GM13977 (cell line): ENCODE results near the gene ATP13A1.
A peak's percentile ranks its signal among the peaks of the same experiment; 100 is the strongest.

Experiments used
- DNase-seq: peaks from one replicate; pipeline ENCODE4 v3.0.0; 2012; ENCODE audit warnings: low spot score
- in situ Hi-C: fragments of 300-500 bp; cut with MboI; formaldehyde crosslinking; loops from one replicate; pipeline ENCODE4 v1.12.0; 2022; ENCODE audit warnings: low sequenced_read_pairs, low pct_unique_long_range_greater_than_20kb, mixed read lengths, inconsistent platforms; ENCODE audit not compliant: unreplicated experiment
- TF ChIP-seq, protein P1 (sequence below): IDR thresholded peaks from 2 replicates; pipeline ENCODE4 v1.5.1; 2012; ENCODE audit warnings: mild to moderate bottlenecking, control low read depth; ENCODE audit not compliant: insufficient read depth; ENCODE audit errors: extremely low read depth, missing control alignments

ATP13A1 gene

DNA sequence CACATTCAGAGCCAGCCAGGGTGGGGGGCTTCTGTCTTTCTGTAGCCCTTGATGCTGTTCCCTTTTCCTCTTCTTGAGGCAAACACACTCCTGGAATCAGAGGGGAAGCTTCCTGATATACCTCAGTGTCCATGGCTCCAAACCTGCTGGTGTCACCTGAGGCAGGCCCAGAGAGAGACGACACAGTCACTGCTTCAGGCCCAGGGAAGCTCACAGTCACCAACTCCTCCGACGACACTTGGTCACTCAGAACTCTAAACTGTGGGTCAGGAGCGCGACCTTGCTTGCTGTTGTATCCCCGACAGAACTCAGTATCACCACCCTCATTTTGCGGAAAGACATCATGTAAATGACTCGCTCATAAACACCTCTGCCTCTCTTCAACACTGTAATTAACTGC, 1.1 kb downstream of the ATP13A1 start:
- TF ChIP-seq, protein P1, sequence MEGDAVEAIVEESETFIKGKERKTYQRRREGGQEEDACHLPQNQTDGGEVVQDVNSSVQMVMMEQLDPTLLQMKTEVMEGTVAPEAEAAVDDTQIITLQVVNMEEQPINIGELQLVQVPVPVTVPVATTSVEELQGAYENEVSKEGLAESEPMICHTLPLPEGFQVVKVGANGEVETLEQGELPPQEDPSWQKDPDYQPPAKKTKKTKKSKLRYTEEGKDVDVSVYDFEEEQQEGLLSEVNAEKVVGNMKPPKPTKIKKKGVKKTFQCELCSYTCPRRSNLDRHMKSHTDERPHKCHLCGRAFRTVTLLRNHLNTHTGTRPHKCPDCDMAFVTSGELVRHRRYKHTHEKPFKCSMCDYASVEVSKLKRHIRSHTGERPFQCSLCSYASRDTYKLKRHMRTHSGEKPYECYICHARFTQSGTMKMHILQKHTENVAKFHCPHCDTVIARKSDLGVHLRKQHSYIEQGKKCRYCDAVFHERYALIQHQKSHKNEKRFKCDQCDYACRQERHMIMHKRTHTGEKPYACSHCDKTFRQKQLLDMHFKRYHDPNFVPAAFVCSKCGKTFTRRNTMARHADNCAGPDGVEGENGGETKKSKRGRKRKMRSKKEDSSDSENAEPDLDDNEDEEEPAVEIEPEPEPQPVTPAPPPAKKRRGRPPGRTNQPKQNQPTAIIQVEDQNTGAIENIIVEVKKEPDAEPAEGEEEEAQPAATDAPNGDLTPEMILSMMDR: no peak
- DNase-seq: no peak
- in situ Hi-C loops: no loop called here

DNA sequence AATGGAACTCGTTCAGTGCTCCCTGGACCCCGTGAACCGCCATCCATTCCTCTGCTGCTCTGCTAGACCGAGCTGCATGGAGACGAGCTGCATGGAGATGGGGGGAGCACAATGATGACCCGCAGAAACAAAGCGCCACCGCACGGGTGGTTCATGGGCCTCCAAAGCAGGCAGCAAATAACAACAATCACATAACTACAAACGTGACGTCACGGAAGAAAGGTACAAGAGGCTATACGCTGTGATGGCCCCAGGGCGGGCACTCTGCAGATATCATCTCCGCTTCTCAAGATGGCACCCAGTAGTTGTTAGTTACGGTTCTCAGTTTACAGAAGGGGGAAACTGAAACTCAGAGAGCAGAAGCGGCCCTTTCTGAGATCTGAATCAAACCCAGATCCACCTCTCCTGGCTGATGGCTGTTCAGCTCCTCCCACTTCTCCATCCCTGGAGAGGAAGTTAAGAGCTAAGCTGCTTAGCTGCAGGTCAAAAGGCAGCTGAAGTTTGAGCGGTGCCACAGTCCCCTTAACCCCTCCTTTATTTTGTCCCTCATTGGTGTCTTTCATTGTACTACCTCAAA, 1.7 kb downstream of the ATP13A1 start:
- DNase-seq: peak; percentile 79
- TF ChIP-seq, protein P1: no peak
- in situ Hi-C loops: no loop called here

DNA sequence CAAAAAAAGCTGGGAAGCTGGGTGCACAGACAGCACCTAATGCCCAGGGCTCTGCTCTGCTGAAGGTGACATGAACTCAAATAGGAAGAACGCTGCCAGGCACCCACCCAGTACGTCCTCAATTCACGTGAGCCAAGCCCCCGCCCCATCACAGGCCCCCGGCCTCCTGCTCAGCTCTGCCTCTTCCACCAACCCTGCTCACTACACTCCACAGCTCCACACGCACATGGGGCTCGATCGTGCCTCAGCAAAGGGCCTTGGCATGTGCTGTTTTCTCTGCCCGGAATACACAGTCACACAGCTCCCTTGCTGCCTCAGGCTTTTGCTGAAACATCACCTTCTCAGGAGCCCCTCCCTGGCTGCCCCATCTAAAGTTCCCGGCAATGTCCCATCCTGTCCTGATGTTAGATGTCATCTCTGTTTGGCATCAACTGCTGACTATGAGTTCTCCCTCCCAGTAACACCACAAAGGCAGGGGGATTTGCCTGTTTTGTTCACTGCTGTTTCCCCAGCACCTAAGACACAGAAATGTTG, 2.3 kb downstream of the ATP13A1 start:
- DNase-seq: no peak
- TF ChIP-seq, protein P1: no peak
- in situ Hi-C loops: no loop called here

DNA sequence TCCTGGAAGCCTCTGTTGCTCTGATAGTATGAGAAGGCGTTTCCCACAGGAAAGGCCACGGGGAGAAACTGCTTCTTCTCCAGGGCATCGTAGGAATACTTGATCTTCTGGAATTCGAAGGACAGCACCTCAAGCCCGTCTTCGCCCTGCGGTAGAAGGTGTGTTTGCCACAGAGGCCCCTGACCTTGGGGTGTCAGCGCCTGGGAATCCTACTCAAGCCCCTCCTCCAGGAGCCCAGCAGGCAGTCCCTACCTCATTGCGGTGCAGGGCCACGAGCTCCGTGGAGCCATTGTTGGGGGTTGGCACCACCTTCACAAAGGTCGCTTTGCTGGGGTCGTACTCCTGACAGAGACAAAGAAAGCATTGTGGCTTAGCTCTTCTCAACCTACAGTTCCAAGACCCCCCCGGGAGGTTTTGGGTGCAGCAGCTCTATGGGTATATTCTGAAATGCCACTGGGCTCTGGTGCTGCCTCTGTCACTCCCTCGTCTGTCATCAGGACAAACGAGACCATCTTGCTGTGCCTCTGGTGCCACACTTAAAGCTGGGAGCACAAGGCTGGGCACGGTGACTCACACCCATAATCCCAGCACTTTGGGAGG, 3.7 kb downstream of the ATP13A1 start:
- TF ChIP-seq, protein P1: no peak
- no peak for DNase-seq
- in situ Hi-C loops: no loop called here

DNA sequence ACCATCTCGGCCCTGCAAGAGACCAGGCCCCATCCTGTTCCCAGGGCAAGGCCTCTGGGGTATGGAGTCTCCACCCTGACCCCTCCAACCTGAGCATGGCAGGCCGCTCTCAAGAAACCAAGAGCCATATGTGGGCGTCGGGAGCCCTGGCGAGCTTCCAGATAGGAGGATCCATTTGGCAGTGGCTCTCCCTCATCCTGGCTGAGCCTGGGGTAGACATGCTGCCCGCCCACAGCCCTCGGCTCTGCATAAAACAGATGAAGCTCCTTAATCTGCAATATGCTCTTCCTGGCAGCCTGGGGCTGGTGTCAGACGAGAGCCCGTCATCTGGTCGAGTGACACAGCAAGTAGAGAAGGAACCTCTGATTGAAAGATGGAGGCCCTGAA, 6.1 kb downstream of the ATP13A1 start:
- in situ Hi-C loops: no loop called here
- no peak for DNase-seq
- TF ChIP-seq, protein P1: no peak

DNA sequence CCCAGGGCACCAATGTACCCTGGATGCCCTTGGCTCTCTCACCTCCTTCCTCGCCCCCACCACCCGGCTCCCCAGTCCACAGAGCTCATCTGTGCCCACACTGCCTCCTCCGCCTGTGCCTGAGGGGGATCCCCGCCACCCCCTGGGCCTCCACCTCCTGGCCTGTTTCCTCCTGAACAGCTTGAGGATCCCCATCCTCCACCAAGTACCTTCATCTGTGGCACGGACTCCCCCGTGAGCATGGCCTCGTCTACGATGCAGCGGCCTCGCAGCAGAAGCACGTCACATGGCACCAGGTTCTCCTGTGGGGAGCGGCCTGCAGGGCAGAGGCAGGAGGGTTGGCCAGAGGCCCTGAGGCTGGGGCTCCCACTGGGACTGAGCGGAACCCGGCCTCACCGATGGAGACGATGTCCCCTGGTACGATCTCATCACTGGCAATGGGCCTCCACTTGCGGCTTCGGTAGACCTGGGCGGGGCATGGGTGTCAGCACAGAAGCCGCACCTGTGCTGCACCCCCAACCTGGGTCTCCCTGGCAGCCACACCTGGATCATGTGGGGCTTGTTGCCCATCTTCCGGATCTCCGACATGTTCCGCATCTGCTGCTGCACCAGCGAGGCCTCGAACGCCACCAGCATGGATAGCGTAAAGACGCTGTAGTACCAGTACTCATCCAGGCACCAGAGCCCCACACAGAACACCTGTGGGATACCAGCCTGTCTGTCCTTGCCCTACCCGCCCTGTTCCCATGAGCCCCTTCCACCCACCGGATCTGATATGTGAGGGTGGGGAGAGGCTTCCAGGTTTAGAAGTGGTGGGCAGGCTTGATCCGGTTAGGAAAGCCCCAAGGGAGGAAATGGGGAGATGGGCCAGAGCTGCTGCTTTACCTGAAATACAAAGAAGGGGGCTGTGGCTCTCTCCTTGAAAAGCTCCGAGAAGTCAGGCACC, 6.8 kb downstream of the ATP13A1 start:
- peak; percentile 10 for DNase-seq
- TF ChIP-seq, protein P1: no peak
- in situ Hi-C loops: no loop called here
